GM18858 (cell line): Measurements from ENCODE around the gene C11orf65.
"Not testable (repeated sequence)": the region's sequence is repeated elsewhere in the genome, so short reads cannot be mapped to it uniquely, and the experiment has no call there.

ENCODE experiments used
- ATAC-seq: cut with Tn5 transposase; IDR thresholded peaks from one replicate; pipeline ENCODE4 v1.9.1; 2021; ENCODE audit not compliant: unreplicated experiment

Gene C11orf65

DNA sequence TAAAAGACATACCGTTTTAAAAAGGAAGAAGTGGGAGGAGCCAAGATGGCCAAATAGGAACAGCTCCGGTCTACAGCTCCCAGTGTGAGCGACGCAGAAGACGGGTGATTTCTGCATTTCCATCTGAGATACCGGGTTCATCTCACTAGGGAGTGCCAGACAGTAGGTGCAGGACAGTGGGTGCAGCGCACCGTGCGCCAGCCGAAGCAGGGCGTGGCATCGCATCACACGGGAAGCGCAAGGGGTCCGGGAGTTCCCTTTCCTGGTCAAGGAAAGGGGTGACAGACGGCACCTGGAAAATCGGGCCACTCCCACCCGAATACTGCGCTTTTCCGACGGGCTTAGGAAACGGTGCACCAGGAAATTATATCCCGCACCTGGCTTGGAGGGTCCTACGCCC lies 93.8 kb downstream of the C11orf65 start:
- not testable (repeated sequence) for ATAC-seq

DNA sequence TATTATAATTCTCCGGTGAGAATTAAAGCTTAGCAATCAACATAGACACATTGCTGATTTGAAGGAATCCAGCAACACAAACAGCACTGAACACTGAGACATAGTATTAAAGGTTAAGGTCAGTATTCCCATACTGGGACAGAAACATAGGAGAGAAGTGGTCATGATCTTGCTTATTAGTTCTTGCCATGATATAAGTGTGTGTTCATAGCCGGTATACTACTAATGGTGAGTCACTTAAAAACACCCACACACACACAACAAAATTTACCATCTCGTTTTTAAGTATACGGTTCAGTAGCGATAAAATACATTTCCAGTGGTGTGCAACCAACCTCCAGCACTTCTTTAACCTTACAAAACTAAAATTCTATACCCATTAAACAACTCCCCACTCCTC lies 96.3 kb downstream of the C11orf65 start:
- no peak for ATAC-seq

- no peak for ATAC-seq
These were observed 97.0 kb downstream of the C11orf65 start for GRCh38 chr11:108370315-108370714.

DNA sequence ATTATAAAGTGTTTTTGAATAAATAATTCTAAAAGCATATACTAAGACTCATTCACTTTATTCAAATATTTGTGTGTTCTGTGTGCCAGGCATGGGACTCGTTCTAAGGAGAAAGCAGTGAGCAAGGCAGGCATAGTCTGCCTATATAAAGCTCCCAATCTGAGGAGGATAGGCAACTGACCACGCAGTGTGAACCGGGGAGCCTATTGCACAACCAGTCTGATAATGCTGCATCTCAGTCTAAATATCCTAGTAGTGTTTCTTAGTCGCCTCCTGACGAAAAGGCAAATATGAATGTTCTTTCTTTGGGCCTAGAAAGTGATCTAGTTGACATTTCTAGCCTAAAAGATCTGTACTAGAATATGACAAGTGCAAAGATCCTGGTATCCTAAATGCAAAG lies 98.3 kb downstream of the C11orf65 start:
- no peak for ATAC-seq

GRCh38 chr11:108368134-108368533 lies 99.2 kb downstream of the C11orf65 start:
- no peak for ATAC-seq

DNA sequence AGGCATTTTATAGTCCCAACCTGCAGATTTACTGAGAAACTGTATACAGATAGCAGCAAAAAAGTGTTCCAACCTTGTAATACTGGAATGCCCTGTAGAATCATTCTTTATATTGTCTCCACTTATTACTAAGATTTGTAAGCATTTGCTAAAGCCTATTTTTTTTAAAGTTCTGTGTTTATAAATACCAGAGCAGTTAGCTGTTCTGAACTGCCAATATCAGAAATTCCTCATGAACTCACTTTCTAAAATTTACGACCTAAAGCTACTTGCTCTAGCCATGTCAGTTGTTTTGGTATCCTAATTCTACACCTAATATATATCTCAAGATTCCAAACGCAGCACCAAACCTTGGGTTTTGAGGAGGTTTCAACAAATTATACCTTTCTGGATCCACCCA lies 103.2 kb downstream of the C11orf65 start:
- no peak for ATAC-seq

GRCh38 chr11:108351468-108351867 lies 115.9 kb downstream of the C11orf65 start:
- ATAC-seq: no peak

GRCh38 chr11:108346451-108346850 lies 120.9 kb downstream of the C11orf65 start:
- no peak for ATAC-seq

- ATAC-seq: no peak
These were observed 121.6 kb downstream of the C11orf65 start for GRCh38 chr11:108345767-108346166.

DNA sequence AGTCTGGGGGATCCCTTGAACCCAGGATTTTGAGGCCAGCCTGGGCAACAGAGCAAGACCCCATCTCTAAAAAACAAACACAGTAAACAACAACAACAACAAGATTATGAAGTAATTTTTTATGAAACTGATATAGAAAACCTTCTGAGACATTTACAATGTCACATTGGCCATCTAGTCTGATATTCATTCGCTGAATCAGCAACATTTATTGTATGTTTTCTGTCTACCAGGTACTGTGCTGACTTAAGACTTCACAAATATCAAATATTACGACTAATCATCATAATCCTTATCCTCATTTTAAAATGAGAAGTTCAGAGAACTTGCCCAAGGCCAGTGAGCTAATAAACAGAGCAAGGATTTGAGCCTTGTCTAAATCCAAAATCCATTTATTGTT lies 123.6 kb downstream of the C11orf65 start:
- no peak for ATAC-seq

DNA sequence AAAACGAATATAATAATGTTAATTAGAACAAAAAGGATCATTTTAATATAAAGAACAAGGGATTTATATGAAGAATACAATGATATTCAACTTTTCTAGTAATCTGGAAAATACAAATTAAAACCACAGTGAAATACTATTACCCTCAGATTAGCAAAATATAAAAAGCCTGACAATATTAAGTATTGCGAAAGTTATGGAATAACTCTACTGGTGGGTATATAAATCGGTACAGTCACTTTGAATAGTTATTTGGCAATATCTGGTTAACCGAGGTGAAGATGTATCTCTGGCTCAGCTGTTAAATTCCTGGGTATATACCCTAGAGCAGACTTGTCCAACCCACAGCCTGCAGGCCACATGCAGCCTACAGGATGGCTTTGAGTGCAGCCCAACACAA lies 125.7 kb downstream of the C11orf65 start:
- ATAC-seq: no peak

DNA sequence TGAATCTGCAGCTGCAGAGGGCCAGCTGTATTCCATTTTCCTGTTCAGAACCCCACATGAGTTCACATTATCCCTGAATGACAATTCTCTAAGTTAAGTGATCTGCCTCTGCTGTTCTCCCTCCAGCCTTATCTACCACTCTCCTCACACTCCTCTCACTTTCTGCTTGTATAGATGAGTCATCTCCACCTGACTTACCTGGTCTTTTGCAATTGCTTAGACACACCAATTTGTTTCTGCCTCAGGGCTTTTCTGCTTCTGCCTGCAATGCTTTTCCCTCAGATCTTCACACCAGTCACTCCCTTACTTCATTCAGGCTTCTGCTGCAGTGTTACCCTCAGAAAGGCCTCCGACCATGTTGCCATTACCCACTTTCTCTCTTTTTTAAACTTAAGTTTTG lies 126.4 kb downstream of the C11orf65 start:
- ATAC-seq: no peak

DNA sequence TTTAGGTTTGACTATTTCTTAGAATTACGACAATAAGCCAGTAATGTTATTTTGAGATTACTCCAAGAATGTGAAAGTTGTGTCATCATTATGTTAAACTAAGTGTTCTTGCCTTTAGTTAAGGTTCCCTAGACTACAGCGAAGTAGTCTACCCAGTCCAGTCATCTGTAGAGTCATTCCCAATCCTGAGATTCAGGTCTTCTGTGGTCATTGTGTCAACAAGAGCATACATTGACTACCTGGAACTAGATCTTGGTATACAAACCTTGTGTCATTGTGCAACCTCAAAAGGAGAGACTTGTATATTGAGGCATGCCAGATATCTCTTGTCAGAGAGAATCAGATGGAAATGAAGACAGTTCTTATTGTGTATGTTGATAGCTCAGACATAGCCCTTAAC lies 128.6 kb downstream of the C11orf65 start:
- no peak for ATAC-seq

DNA sequence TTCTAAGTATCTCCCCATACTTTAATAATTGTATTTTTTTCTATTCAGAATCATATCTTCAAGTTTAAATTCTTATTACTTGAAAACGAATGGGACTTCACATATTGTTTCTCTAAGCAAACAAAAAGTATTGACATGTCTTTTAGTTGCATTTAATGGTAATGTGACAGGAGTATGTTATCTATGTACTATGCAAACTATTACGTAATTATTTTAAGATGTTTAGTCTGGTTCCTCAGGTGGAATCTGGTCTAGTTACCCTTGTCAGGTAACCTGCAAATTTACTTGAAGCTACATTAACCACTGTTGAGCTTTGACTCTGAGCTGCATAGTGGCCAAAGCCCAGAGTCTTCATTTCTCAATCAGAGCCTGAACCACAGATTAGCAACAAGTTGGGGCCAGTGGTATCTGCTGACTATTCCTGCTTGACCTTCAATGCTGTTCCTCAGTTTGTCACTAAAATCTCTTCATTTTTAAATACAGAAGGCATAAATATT lies 133.9 kb downstream of the C11orf65 start:
- ATAC-seq: no peak
